Naive thymus-derived CD4-positive, alpha-beta T cell (primary cell): ENCODE results near the gene OGA. TPM values are rescaled to one million over a fixed set of nuclear protein-coding genes. Genes with fewer than 3 reads are reported as not detected.

Experiments
- ATAC-seq: fragments of 150-1000 bp; cut with Tn5 transposase; 2 replicates; pipeline ENCODE4 v1.10.0; 2021; ENCODE audit warnings: mild to moderate bottlenecking, moderate library complexity
- CTCF ChIA-PET: fragments of 350-600 bp; sonication (Branson Sonifier 250); formaldehyde crosslinking; loops from one replicate; lab custom pipeline; 2021; ENCODE audit warnings: antibody characterized with exemption; lab: Charles Lee
- POLR2A ChIA-PET: fragments of 350-600 bp; sonication (Branson Sonifier 250); formaldehyde crosslinking; loops from one replicate; lab custom pipeline; 2021; ENCODE audit warnings: antibody characterized with exemption, inconsistent platforms; lab: Charles Lee
- DNase-seq, 9 donors: peaks; one replicate each; pipeline versions ENCODE4 v3.0.0 to v3.0.0-alpha.2; 2020 to 2022; ENCODE audit warnings: mixed read lengths in 1 of 9
- H3K27ac ChIP-seq: one replicate; pipeline ENCODE4 v1.7.0; 2013; ENCODE audit warnings: mild to moderate bottlenecking, low read depth, low read length, moderate library complexity
- H3K27me3 ChIP-seq, 2 donors: one replicate each; pipeline ENCODE4 v1.7.0; 2013; ENCODE audit warnings: low read length in 2 of 2, mild to moderate bottlenecking in 2 of 2, moderate library complexity in 2 of 2; ENCODE audit not compliant: control insufficient read depth in 2 of 2, insufficient read depth in 2 of 2
- H3K36me3 ChIP-seq, 3 experiments: 1 replicate in 2 of 3; 2 replicates in 1 of 3; pipeline ENCODE4 v1.7.0; 2013; ENCODE audit warnings: low read length in 3 of 3, mild to moderate bottlenecking in 3 of 3, moderate library complexity in 1 of 3; ENCODE audit not compliant: insufficient read depth in 3 of 3, control insufficient read depth in 2 of 3
- H3K4me1 ChIP-seq, 2 donors: one replicate each; pipeline ENCODE4 v1.7.0; 2013; ENCODE audit warnings: low read length in 2 of 2, mild to moderate bottlenecking in 2 of 2, moderate library complexity in 1 of 2; ENCODE audit not compliant: control insufficient read depth in 2 of 2, insufficient read depth in 2 of 2
- H3K4me3 ChIP-seq: 2 replicates; pipeline ENCODE4 v1.7.0; 2013; ENCODE audit warnings: mild to moderate bottlenecking, low read length
- H3K9me3 ChIP-seq, 3 experiments: 1 replicate in 2 of 3; 2 replicates in 1 of 3; pipeline ENCODE4 v1.7.0; 2013; ENCODE audit warnings: low read length in 3 of 3; ENCODE audit not compliant: control insufficient read depth in 2 of 3
- H3K27ac Mint-ChIP-seq, 9 donors: one replicate each; pipeline ENCODE4 v1.8.0; 2020 to 2022; ENCODE audit warnings: mixed read lengths in 9 of 9, mild to moderate bottlenecking in 8 of 9, moderate library complexity in 5 of 9, inconsistent platforms in 2 of 9
- H3K27me3 Mint-ChIP-seq, 5 donors: one replicate each; pipeline ENCODE4 v1.8.0; 2021 to 2022; ENCODE audit warnings: mixed read lengths in 5 of 5, mild to moderate bottlenecking in 1 of 5
- H3K36me3 Mint-ChIP-seq, 5 donors: one replicate each; pipeline ENCODE4 v1.8.0; 2020 to 2022; ENCODE audit warnings: mixed read lengths in 5 of 5, mild to moderate bottlenecking in 3 of 5, inconsistent platforms in 1 of 5
- H3K4me1 Mint-ChIP-seq, 7 donors: one replicate each; pipeline ENCODE4 v1.8.0; 2020 to 2022; ENCODE audit warnings: mixed read lengths in 7 of 7, mild to moderate bottlenecking in 3 of 7, inconsistent platforms in 1 of 7
- H3K4me3 Mint-ChIP-seq, 10 donors: one replicate each; pipeline ENCODE4 v1.8.0; 2020 to 2022; ENCODE audit warnings: mild to moderate bottlenecking in 10 of 10, mixed read lengths in 10 of 10, moderate library complexity in 6 of 10, inconsistent platforms in 2 of 10
- H3K9me3 Mint-ChIP-seq, 11 donors: one replicate each; pipeline ENCODE4 v1.8.0; 2020 to 2022; ENCODE audit warnings: mixed read lengths in 11 of 11, mild to moderate bottlenecking in 4 of 11, inconsistent platforms in 1 of 11, moderate library complexity in 1 of 11
- intact Hi-C, 2 donors: fragments of 100-400 bp; cut with micrococcal nuclease; formaldehyde crosslinking; loops; one replicate each; pipeline ENCODE4 v1.15.1; 2023
- polyA plus RNA-seq, 2 donors: library from polyadenylated mRNA; unstranded; fragments of 300-500 nt; fragmentation: Illumina TruSeq; gene quantifications; one replicate each; pipeline ENCODE4 v1.2.3, GENCODE V29; 2021
- total RNA-seq, 6 experiments: library from RNA in 5 of 6; stranded (reverse) in 5 of 6; gene quantifications; 1 replicate in 5 of 6; 2 replicates in 1 of 6; pipeline ENCODE4 v1.2.3 and lab custom pipeline; 2021 to 2026

Gene OGA
- total and polyA plus RNA-seq, 7 experiments from 2014 or later: 45.8 to 338 (median 307) TPM

DNA sequence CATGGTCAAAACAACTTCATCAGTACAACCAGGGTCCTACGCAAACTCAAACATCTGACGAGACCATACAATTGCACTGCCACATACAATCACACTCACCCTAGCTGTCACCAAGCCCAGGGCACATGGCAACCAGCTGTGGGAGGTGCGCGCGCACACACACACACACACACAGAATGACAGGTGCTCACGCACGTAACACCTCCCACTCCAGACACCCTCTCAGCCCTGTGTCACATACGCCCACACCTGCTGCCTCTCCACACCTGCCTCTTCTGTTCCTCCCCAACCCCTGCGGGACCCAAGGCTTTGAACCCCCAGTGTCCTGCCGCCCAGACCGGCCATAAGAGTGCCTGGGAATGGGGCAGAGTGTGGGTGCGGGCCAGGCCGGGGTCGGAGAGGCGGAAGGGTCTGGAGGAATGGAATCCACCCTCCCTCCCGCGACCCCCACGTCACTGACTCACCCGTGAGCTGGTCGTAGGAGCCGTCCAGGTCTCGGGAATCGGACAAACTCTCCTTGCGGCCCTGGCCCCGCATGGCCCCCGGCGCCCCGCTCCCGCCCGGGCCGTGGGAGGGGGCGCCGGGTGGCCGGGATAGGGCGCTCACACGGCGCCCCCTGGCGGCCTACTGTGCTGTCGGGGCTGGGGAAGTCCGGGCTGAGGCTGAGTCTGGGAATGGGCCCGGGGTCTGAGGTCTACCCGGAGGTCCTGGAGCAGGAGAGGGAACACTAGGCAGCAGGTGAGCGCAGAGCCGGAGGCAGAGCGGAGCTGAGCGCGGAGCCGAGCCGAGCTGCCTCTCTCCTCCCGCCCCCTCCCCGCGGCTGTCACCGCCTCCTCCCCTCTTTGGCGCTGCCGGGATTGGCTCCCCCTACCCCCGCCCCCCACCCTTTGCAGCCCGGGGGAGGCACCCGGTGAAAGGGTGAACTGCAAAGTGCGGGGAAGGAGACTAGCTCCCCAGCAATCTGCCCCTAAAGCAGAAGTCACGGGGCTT is 25.1 kb upstream of the OGA start, which contains the start of gene KCNIP2:
TSS of gene KCNIP2 (minus strand) at position 769 of the 990 bp plus-strand sequence. CDS start at position 537, 232 bp downstream.
- H3K4me3 ChIP-seq: peak within 1 kb of the TSS; percentile 19
- H3K27me3 Mint-ChIP-seq: peaks cover 0 to 19% (median 4%) of the 10 kb centered on the region in 5 donors
- H3K27ac ChIP-seq: no peak within 1 kb of the TSS
- peaks cover 0 to 2% (median 0%) of the 10 kb centered on the region in 11 donors for H3K9me3 Mint-ChIP-seq
- peaks cover 0 to 17% (median under 1%) of the 10 kb centered on the region in 3 experiments for H3K36me3 ChIP-seq
- peak within 1 kb of the TSS; percentile 55 to 87 (median 78) for H3K4me3 Mint-ChIP-seq
- intact Hi-C loops: loop anchor here (1.0 to 5.0 kb wide), 6 partner anchors 36 to 631 kb away; partner anchors contain the start of gene ARMH3 (in 1 of the 2)
- DNase-seq (peak; percentile 32 to 79 (median 54)), ATAC-seq (peak; percentile 75)
- H3K4me1 Mint-ChIP-seq: peaks cover 31 to 59% (median 52%) of the 10 kb centered on the region in 7 donors
- ChIA-PET CTCF (interaction anchor here (0.5 to 2.3 kb wide), 3 partner anchors 11 to 330 kb away, joined by 3 to 9 read pairs (median 3); no protein-coding TSS in a partner anchor), POLR2A (interaction anchor here (1.0 to 1.3 kb wide), 2 partner anchors 8 to 13 kb away, joined by 3 to 5 read pairs; no protein-coding TSS in a partner anchor)
- H3K27me3 ChIP-seq: no peaks in the 10 kb centered on the region
- H3K9me3 ChIP-seq: no peaks in the 10 kb centered on the region
- H3K27ac Mint-ChIP-seq: peak within 1 kb of the TSS in 5 of 9 donors; percentile 18 to 72 (median 38)
- H3K4me1 ChIP-seq: peaks cover 8 to 34% of the 10 kb centered on the region in 2 donors
- peaks cover under 1 to 27% (median 12%) of the 10 kb centered on the region in 5 donors for H3K36me3 Mint-ChIP-seq

- Mint-ChIP-seq H3K27ac (no peak overlapping the region), H3K4me1 (peaks cover 31 to 59% (median 52%) of the 10 kb centered on the region in 7 donors), H3K36me3 (peaks cover 0 to 12% (median 4%) of the 10 kb centered on the region in 5 donors), H3K4me3 (peak overlapping the region in 6 of 10 donors; percentile 27 to 79 (median 50)), H3K9me3 (peaks cover 0 to 2% (median 0%) of the 10 kb centered on the region in 11 donors), H3K27me3 (peaks cover 0 to 19% (median 4%) of the 10 kb centered on the region in 5 donors)
- ChIA-PET POLR2A (interaction anchor here (0.8 to 5.1 kb wide), 6 partner anchors 10 to 274 kb away, joined by 3 to 42 read pairs (median 4); partner anchors contain the start of gene OGA), CTCF (interaction anchor here (0.5 to 4.0 kb wide), 15 partner anchors 9 to 860 kb away, joined by 3 to 28 read pairs (median 5); partner anchors contain the start of genes NPM3 and OGA)
- intact Hi-C loops: loop anchor here (5.0 kb wide), 5 partner anchors 35 to 630 kb away; partner anchors contain the start of gene ARMH3 (in 1 of the 2)
- H3K36me3 ChIP-seq: peaks cover 0 to 2% (median 0%) of the 10 kb centered on the region in 3 experiments
- no peaks in the 10 kb centered on the region for H3K27me3 ChIP-seq
- H3K4me1 ChIP-seq: peaks cover 8 to 34% of the 10 kb centered on the region in 2 donors
- H3K4me3 ChIP-seq: no peak overlapping the region
- H3K9me3 ChIP-seq: no peaks in the 10 kb centered on the region
- ATAC-seq (no peak), DNase-seq (no peak)
- no peak overlapping the region for H3K27ac ChIP-seq
Observed at GRCh38 chr10:101841826-101842225, 23.6 kb upstream of the OGA start.

DNA sequence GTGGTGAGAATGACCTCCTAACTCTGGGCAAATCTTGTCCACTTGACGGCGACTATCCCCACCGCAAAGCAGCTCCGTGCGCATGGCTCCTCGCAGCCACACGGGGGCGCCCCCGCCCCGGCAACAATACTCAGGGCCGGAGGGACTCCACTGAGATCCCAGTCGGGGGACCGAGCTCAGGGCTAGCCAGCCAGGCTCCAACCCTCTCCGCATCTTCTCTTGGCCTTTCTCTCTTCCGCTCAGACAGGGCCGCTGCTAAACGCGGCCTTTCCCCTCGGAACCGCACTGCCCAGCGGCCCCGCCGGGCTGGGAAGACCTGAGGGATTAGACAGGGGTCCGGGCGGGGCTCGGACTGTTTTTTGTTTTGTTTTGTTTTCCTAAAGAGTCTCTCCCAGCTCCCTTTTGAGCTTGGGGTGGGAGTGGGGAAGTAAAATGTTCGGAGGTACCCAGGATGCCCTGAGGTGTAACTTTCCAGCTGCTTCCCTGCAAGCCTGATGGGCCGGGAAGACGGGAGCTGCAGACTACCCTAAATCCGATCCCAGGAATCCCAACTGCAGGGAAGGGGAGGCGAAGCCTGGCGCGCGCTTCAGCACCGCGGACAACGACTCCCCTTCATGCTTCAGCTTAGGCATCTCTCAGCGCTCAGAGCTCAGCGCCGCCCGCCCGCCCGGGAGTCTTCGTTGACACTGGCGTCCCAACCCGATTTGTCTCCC is 22.7 kb upstream of the OGA start:
- ChIA-PET POLR2A (interaction anchor here (0.7 to 5.1 kb wide), 8 partner anchors 9 to 582 kb away, joined by 3 to 42 read pairs (median 4); partner anchors contain the start of gene OGA), CTCF (interaction anchor here (0.5 to 4.0 kb wide), 20 partner anchors 9 to 861 kb away, joined by 3 to 28 read pairs (median 4); partner anchors contain the start of genes NPM3 and OGA)
- intact Hi-C loops: loop anchor here (1.0 to 5.0 kb wide), 10 partner anchors 10 to 629 kb away; partner anchors contain the start of gene ARMH3 (in 1 of the 2)
- H3K27me3 Mint-ChIP-seq: peaks cover 0 to 19% (median 4%) of the 10 kb centered on the region in 5 donors
- Histone ChIP-seq H3K4me3 (peak overlapping the region; percentile 55), H3K27ac (no peak overlapping the region), H3K9me3 (no peaks in the 10 kb centered on the region), H3K4me1 (peaks cover 13 to 36% of the 10 kb centered on the region in 2 donors), H3K36me3 (no peaks in the 10 kb centered on the region), H3K27me3 (no peaks in the 10 kb centered on the region)
- ATAC-seq (peak; percentile 76), DNase-seq (peak; percentile 35 to 83 (median 58))
- peaks cover 0 to 6% (median 2%) of the 10 kb centered on the region in 5 donors for H3K36me3 Mint-ChIP-seq
- peaks cover 34 to 65% (median 55%) of the 10 kb centered on the region in 7 donors for H3K4me1 Mint-ChIP-seq
- peak overlapping the region in 5 of 9 donors; percentile 50 to 87 (median 79) for H3K27ac Mint-ChIP-seq
- peak overlapping the region; percentile 72 to 91 (median 85) for H3K4me3 Mint-ChIP-seq
- H3K9me3 Mint-ChIP-seq: peaks cover 0 to 2% (median 0%) of the 10 kb centered on the region in 11 donors

- H3K4me1 ChIP-seq: peaks cover 17 to 43% of the 10 kb centered on the region in 2 donors
- H3K27me3 ChIP-seq: no peaks in the 10 kb centered on the region
- H3K36me3 ChIP-seq: no peaks in the 10 kb centered on the region
- Mint-ChIP-seq H3K27ac (peak overlapping the region in 6 of 9 donors; percentile 38 to 87 (median 56)), H3K27me3 (peaks cover 0 to 19% (median 4%) of the 10 kb centered on the region in 5 donors), H3K36me3 (peaks cover 0 to 4% (median 0%) of the 10 kb centered on the region in 5 donors), H3K4me3 (peak overlapping the region; percentile 72 to 91 (median 85)), H3K4me1 (peaks cover 37 to 68% (median 60%) of the 10 kb centered on the region in 7 donors), H3K9me3 (peaks cover 0 to 4% (median 0%) of the 10 kb centered on the region in 11 donors)
- ChIA-PET POLR2A (interaction anchor here (0.7 to 5.1 kb wide), 5 partner anchors 9 to 582 kb away, joined by 3 to 42 read pairs (median 3); partner anchors contain the start of gene OGA), CTCF (interaction anchor here (0.7 to 4.0 kb wide), 12 partner anchors 9 to 1554 kb away, joined by 3 to 28 read pairs (median 4); partner anchors contain the start of genes NPM3 and OGA)
- no peak for DNase-seq
- no peak for ATAC-seq
- H3K4me3 ChIP-seq: peak overlapping the region; percentile 55
- no peak overlapping the region for H3K27ac ChIP-seq
- intact Hi-C loops: loop anchor here (1.0 to 5.0 kb wide), 10 partner anchors 9 to 628 kb away; partner anchors contain the start of gene ARMH3 (in 1 of the 2)
- H3K9me3 ChIP-seq: no peaks in the 10 kb centered on the region
Observed at GRCh38 chr10:101840102-101840684, 21.9 kb upstream of the OGA start.

DNA sequence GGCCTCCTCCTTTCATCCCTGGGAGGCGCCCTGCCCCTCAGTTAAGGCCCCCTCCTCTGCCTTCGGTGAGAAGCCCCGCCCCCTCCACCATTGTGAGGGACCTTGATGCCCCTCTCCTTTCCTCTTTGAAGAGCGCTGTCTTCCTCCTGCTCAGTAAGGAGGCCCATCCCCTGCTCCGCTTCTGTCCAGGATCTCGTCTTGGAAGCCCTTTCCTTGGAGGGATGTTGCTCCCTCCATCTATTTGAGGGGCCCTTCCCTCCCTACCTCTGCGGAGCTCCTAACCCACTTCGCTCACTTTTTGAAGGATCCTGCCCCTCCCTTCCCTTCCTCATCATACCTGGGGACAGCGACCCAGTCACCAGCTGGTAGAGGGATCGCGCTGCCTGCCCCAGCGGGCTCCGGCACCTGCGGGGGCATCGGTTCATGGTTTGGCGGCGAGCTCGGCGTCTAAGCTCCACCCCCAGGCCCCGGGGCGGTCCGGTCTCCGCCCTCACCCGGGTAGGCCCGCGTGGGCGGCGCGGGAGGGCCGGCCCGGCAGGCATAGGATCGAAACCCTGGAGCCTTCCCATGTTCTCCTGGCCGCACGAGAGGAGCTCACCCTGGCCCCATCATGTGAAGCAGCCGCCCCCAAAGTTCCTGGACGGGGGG is 21.3 kb upstream of the OGA start:
- Mint-ChIP-seq H3K36me3 (peaks cover 0 to 4% (median 0%) of the 10 kb centered on the region in 5 donors), H3K9me3 (peaks cover 0 to 4% (median 0%) of the 10 kb centered on the region in 11 donors), H3K27me3 (peaks cover 0 to 19% (median 4%) of the 10 kb centered on the region in 5 donors), H3K4me3 (peak overlapping the region; percentile 66 to 91 (median 84)), H3K4me1 (peaks cover 43 to 69% (median 61%) of the 10 kb centered on the region in 7 donors), H3K27ac (peak overlapping the region in 1 of 9 donors; percentile 5)
- intact Hi-C loops: loop anchor here (1.0 to 10.0 kb wide), 11 partner anchors 8 to 805 kb away; partner anchors contain the start of genes ARMH3 (in 1 of the 2), PDZD7 (in 1 of the 2) and SFXN3 (in 1 of the 2)
- Histone ChIP-seq H3K4me1 (peaks cover 22 to 46% of the 10 kb centered on the region in 2 donors), H3K9me3 (no peaks in the 10 kb centered on the region), H3K36me3 (no peaks in the 10 kb centered on the region), H3K4me3 (peak overlapping the region; percentile 47), H3K27ac (no peak overlapping the region), H3K27me3 (no peaks in the 10 kb centered on the region)
- ChIA-PET POLR2A (interaction anchor here (0.9 to 5.1 kb wide), 3 partner anchors 8 to 274 kb away, joined by 3 to 42 read pairs (median 3); partner anchors contain the start of gene OGA), CTCF (interaction anchor here (1.0 to 4.0 kb wide), 6 partner anchors 8 to 1554 kb away, joined by 3 to 28 read pairs (median 10); partner anchors contain the start of gene OGA)
- DNase-seq (peak in 4 of 9 donors; percentile 34 to 79 (median 42)), ATAC-seq (peak; percentile 55)
